GM21367 (cell line): ENCODE results near the gene MYLIP.
"Not testable (repeated sequence)": the region's sequence is repeated elsewhere in the genome, so short reads cannot be mapped to it uniquely, and the experiment has no call there.

Source experiments
- ATAC-seq: cut with Tn5 transposase; IDR thresholded peaks from one replicate; pipeline ENCODE4 v1.9.1; 2021; ENCODE audit not compliant: unreplicated experiment

MYLIP gene

GRCh38 chr6:16168858-16169257 lies 40.0 kb downstream of the MYLIP start:
- ATAC-seq = no peak

- ATAC-seq = no peak
Measured at GRCh38 chr6:16171400-16171799, 42.5 kb downstream of the MYLIP start.

GRCh38 chr6:16173167-16173940 lies 44.5 kb downstream of the MYLIP start:
- no peak for ATAC-seq

- ATAC-seq = no peak
Measured at GRCh38 chr6:16174416-16175078, 45.7 kb downstream of the MYLIP start.

GRCh38 chr6:16176600-16176999 lies 47.7 kb downstream of the MYLIP start:
- ATAC-seq = not testable (repeated sequence)

GRCh38 chr6:16177881-16178280 lies 49.0 kb downstream of the MYLIP start:
- ATAC-seq = no peak

GRCh38 chr6:16178351-16178750 lies 49.5 kb downstream of the MYLIP start:
- ATAC-seq = no peak

- no peak for ATAC-seq
Measured at GRCh38 chr6:16179063-16179462, 50.2 kb downstream of the MYLIP start.

- no peak for ATAC-seq
Measured at GRCh38 chr6:16179970-16180431, 51.1 kb downstream of the MYLIP start.

GRCh38 chr6:16180696-16181438 lies 52.0 kb downstream of the MYLIP start:
- no peak for ATAC-seq

- no peak for ATAC-seq
Measured at GRCh38 chr6:16181439-16182297, 52.8 kb downstream of the MYLIP start.

- ATAC-seq = no peak
Measured at GRCh38 chr6:16183187-16183664, 54.3 kb downstream of the MYLIP start.

- ATAC-seq = no peak
Measured at GRCh38 chr6:16184129-16184528, 55.2 kb downstream of the MYLIP start.

- ATAC-seq = no peak
Measured at GRCh38 chr6:16184551-16184950, 55.7 kb downstream of the MYLIP start.

GRCh38 chr6:16187176-16187575 lies 58.3 kb downstream of the MYLIP start:
- ATAC-seq = no peak

GRCh38 chr6:16190214-16190613 lies 61.3 kb downstream of the MYLIP start:
- ATAC-seq = no peak

GRCh38 chr6:16196260-16196983 lies 67.5 kb downstream of the MYLIP start:
- no peak for ATAC-seq

- ATAC-seq = no peak
Measured at GRCh38 chr6:16196984-16197546, 68.2 kb downstream of the MYLIP start.
